NCI-H748 (cell line): Measurements from ENCODE around the gene CSNK1G1.
A peak's percentile ranks its signal among the peaks of the same experiment; 100 is the strongest.
"Not testable (repeated sequence)": the region's sequence is repeated elsewhere in the genome, so short reads cannot be mapped to it uniquely, and the experiment has no call there.

Experiments
- DNase-seq: peaks from one replicate; lab custom pipeline; 2025; ENCODE audit not compliant: unreplicated experiment; lab: John Stamatoyannopoulos, UW

CSNK1G1 gene

DNA sequence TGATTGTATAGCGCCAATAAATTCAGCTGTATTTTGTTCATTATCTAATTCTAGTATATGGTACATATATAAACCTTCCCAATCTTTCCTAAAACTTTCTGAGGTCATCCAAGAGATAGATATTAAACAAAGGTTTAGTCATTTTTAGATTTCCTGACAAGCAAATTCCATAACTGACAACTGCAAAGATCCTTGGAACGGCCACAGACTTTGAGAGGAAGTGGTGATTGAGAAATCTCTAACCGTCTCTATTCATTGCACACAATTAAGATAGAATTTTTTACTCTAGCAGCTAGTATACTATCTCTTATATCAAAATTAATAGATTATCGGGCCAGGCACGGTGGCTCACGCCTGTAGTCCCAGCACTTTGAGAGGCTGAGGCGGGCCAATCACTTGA lies 4.7 kb downstream of the CSNK1G1 start:
- no peak for DNase-seq

- DNase-seq = no peak
Observed at GRCh38 chr15:64349375-64349774, 6.6 kb downstream of the CSNK1G1 start.

- no peak for DNase-seq
Observed at GRCh38 chr15:64348455-64348854, 7.5 kb downstream of the CSNK1G1 start.

- not testable (repeated sequence) for DNase-seq
Observed at GRCh38 chr15:64346242-64346641, 9.7 kb downstream of the CSNK1G1 start.

GRCh38 chr15:64344651-64345294 lies 11.2 kb downstream of the CSNK1G1 start:
- DNase-seq = no peak

DNA sequence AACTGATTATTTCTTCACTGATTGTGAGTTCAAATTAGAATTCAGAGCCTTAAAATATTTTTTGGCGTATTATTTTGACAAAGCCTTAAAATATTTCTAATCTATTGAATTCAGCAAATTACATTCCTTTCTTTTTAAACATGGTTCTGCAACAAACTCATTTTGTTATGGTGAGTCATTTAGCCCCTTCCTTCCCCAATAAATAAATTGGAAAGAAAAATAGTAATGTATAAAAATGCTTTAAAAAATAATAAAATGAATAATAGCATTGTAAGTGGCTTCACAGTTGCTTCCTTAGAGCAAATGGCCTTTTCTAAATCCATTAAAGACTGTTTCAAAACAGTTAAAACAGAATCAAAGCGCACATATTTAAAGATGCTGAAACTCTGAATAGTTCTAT lies 12.1 kb downstream of the CSNK1G1 start:
- no peak for DNase-seq

GRCh38 chr15:64343222-64343621 lies 12.8 kb downstream of the CSNK1G1 start:
- DNase-seq = no peak

DNA sequence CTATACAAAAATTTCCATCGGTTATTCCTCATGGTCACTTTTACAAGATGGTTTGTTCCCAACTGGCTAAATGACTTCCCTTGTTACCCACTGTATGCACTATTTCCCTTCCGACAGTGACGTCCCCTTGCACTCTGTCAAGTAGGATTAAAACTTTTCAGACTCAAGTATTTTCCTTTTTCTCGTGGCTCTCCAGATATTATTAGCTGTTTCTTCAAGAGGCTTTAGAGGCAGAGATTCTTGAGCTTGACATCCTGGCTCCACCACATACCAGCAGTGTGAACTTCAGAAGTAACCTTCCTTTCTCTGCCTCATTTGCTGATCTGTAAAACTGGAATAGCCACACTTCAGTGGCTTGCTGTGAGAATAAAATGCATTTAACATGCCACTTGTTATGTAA lies 14.0 kb downstream of the CSNK1G1 start:
- no peak for DNase-seq

DNA sequence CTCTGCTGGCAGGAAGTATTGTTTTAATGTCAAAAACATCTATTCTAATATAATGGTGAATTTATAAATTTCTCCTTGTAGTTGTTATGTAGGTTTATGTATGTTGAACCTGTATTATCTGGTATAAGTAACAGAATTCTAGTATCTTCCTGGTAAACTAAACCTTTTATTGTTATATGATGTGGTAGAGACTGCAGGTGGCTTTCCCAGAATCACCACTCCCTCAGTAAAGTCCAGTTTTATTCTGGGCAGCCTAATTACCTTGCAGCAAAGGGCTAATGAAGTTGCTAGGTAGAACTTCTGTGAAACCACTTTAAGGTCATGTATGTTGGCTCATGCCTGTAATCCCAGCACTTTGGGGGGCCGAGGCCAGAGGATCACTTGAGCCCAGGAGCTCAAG lies 15.6 kb downstream of the CSNK1G1 start:
- DNase-seq = no peak

- no peak for DNase-seq
Observed at GRCh38 chr15:64337761-64338160, 18.2 kb downstream of the CSNK1G1 start.

DNA sequence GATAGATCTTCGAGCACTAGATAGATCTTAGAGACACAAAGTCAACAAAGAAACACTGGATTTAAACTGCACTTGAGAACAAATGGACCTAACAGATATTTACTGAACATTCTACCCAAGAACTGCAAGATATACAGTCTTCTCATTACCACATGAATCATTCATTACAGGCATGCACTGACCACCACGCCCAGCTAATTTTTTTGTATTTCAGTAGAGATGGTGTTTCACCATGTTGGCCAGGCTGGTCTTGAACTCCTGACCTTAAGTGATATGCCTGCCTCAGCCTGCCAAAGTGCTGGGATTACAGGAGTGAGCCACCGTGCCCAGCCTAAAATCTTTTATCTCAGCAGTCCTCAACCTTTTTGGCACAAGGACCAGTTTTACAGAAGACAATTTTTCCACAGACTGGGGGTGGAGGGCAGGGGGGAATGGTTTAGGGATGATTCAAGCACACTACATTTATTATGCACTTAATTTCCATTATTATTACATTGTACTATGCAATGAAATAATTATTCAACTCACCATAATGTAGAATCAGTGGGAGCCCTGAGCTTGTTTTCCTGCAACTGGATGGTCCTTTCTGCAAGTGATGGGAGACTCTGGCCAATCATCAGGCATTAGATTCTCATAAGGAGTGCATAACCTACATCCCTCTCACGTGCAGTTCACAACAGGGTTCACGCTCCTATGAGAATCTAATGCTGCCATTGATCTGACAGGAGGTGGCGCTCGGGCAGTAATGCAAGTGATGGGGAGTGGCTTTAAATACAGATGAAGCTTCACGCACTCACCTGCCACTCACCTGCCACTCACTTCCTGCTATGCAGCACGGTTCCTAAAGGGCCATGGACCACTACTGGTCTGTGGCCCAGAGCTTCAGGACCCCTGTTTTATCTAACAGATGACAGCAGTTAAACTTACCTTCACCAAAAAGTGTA lies 21.7 kb downstream of the CSNK1G1 start:
- DNase-seq = peak; percentile 65

- DNase-seq = no peak
Observed at GRCh38 chr15:64333516-64333915, 22.5 kb downstream of the CSNK1G1 start.

GRCh38 chr15:64331668-64332067 lies 24.3 kb downstream of the CSNK1G1 start:
- not testable (repeated sequence) for DNase-seq

GRCh38 chr15:64326975-64327374 lies 29.0 kb downstream of the CSNK1G1 start:
- DNase-seq = not testable (repeated sequence)

GRCh38 chr15:64326458-64326857 lies 29.5 kb downstream of the CSNK1G1 start:
- peak; percentile 12 for DNase-seq

DNA sequence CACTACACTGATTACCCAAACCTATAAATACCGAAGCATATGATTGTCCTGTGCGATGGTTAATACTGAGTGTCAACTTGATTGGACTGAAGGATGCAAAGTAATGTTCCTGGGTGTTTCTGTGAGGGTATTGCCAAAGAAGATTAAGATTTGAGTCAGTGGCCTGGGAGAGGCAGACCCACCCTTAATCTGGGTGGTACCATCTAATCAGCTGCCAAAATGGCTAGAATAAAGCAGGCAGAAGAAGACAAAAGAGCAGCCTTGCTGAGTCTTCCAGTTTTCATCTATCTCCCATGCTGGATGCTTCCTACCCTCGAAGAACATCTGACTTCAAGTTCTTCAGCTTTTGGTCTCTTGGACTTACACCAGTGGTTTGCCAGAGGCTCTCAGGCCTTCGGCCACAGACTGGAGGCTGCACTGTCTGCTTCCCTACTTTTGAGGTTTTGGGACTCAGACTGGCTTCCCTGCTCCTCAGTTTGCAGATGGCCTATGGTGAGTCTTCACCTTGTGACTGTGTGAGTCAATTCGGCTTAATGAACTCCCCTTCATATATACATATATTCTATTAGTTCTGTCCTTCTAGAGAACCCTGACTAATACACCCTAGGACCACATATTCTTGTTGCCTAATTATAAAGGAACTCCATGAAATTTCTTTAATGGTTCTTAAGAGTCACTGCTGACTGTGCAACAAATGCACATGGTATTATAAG lies 31.7 kb downstream of the CSNK1G1 start:
- no peak for DNase-seq

DNA sequence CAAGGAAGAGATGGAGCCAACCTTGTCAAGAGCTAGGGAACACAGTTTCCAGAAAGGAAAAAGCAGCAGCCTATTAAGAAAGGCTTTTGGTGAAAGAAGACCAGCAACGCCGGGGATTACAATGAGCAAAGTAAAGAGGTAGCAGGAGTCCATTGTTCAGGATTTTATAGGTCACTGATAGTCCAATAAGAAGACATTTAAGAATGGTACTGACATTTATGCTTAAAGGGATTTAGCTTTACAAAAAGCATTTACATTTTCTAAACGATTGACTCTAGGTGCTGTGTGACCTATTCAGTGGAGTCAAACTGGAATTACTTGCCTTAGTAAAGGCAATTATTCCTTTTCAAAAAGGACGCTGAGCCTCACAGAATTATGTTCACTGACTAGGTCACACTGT lies 40.8 kb downstream of the CSNK1G1 start:
- no peak for DNase-seq

DNA sequence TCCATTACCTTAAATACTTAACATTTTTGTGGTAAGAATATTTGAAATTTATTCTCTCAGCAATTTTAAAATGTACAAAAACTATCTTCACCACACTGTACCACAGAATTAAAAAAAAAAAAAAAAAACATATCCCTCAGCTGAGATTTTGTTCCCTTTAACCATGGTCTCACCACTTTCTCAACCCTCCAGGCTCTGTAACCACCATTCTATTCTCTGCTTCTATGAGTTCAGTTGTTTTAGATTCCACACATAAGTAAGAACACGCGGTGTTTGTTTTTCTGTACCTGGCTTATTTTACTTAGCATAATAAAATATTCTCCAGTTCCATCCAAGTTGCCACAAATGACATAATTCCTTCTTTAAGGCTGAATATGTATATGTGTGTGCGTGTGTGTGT lies 41.5 kb downstream of the CSNK1G1 start:
- no peak for DNase-seq

DNA sequence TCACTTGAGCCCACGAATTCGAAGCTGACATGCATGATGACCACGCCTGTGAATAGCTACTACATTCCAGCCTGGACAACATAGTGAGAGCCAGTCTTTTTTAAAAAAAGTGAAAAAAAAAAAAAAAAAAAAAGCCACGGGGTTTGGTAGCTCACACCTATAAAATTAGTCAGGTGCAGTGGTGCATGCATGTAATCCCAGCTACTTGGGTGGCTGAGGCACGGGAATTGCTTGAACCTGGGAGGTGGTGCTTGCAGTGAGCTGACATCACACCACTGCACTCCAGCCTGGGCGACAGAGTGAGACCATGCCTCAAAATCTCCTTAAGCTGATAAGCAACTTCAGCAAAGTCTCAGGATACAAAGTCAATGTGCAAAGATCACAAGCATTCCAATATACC lies 44.4 kb downstream of the CSNK1G1 start:
- no peak for DNase-seq

DNA sequence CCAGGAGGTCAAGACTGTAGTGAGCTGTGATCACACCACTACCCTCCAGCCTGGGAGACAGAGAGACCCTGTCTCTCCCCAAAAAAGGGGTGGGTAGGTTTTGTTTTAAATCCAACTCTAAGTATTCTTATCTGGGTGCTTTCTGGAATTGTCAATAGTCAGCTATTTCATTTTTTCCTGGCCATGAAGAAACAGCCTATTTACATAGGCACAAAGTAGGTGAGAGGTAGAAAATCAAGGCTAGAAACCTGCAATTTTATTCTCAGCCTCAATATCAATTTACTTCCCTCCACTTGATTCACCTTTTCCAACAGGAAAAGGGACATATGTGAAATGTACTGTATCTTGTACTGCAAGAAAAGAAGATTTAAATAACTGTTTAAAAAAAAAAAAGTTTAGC lies 45.9 kb downstream of the CSNK1G1 start:
- DNase-seq = no peak

GRCh38 chr15:64305261-64305660 lies 50.7 kb downstream of the CSNK1G1 start:
- no peak for DNase-seq

DNA sequence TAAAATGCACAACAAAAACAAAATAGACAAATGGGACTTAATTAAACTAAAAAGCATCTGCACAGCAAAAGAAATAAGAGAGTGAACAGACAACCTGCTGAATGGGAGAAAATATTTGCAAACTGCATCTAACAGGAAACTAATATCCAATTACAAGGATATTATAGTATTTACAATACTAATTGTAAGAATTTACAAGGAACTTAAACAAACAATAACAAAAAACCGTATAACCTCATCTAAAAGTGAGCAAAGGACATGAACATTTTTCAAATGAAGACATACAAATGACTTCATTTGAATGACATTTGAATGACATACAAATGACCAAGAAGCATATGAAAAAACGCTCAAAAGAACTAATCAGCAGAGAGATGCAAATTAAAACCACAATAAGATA lies 66.4 kb downstream of the CSNK1G1 start:
- no peak for DNase-seq
